Measurements from ENCODE around the gene KCNQ5.

DNA sequence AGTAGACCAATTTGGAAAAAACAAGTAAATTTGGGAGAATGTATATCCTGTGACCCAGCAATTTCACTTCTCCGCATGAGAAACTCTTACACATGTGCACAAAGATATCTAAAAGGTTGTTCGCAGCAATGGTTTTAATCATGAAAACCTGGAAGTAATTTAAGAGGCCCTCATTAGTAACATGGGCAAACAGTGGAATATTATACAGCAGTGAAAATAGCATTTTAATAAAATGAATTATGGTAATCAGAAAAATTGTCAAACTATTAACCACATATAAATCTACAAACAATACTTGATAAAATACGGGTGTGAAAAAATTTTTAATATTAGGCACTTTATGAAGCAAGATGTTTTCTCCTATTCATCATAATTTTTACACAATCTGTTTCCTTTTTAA is 74.2 kb downstream of the KCNQ5 start:
- TF ChIP-seq, protein P1, sequence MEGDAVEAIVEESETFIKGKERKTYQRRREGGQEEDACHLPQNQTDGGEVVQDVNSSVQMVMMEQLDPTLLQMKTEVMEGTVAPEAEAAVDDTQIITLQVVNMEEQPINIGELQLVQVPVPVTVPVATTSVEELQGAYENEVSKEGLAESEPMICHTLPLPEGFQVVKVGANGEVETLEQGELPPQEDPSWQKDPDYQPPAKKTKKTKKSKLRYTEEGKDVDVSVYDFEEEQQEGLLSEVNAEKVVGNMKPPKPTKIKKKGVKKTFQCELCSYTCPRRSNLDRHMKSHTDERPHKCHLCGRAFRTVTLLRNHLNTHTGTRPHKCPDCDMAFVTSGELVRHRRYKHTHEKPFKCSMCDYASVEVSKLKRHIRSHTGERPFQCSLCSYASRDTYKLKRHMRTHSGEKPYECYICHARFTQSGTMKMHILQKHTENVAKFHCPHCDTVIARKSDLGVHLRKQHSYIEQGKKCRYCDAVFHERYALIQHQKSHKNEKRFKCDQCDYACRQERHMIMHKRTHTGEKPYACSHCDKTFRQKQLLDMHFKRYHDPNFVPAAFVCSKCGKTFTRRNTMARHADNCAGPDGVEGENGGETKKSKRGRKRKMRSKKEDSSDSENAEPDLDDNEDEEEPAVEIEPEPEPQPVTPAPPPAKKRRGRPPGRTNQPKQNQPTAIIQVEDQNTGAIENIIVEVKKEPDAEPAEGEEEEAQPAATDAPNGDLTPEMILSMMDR (IDR thresholded peaks at IDR 0.05; ENCODE audit: low read depth, low read length) = no peak
- TF ChIP-seq EZH2phosphoT487 (IDR thresholded peaks at IDR 0.05; ENCODE audit: low read depth) = no peak
